ENCODE measurements around the gene TBC1D7.
A peak's percentile ranks its signal among the peaks of the same experiment; 100 is the strongest.

TBC1D7 gene

GRCh38 chr6:13328076-13328874, at the start of gene TBC1D7:
TSS of gene TBC1D7 (minus strand) at chr6:13328537. CDS start at chr6:13326898, 1,639 bp downstream.
- DNase-seq (ENCODE audit: low read depth in 2 of 2) = peak; percentile 91

- no peak for DNase-seq (ENCODE audit: low read depth in 2 of 2)
Measured at GRCh38 chr6:13377054-13377758, 48.9 kb upstream of the TBC1D7 start.

- peak; percentile 8 to 27 for DNase-seq (ENCODE audit: low read depth in 2 of 2)
Measured at GRCh38 chr6:13375360-13375878, 47.1 kb upstream of the TBC1D7 start.

GRCh38 chr6:13373919-13374318, 45.6 kb upstream of the TBC1D7 start:
- no peak for DNase-seq (ENCODE audit: low read depth in 2 of 2)

- no peak for DNase-seq (ENCODE audit: low read depth in 2 of 2)
Measured at GRCh38 chr6:13373488-13373886, 45.1 kb upstream of the TBC1D7 start.

DNA sequence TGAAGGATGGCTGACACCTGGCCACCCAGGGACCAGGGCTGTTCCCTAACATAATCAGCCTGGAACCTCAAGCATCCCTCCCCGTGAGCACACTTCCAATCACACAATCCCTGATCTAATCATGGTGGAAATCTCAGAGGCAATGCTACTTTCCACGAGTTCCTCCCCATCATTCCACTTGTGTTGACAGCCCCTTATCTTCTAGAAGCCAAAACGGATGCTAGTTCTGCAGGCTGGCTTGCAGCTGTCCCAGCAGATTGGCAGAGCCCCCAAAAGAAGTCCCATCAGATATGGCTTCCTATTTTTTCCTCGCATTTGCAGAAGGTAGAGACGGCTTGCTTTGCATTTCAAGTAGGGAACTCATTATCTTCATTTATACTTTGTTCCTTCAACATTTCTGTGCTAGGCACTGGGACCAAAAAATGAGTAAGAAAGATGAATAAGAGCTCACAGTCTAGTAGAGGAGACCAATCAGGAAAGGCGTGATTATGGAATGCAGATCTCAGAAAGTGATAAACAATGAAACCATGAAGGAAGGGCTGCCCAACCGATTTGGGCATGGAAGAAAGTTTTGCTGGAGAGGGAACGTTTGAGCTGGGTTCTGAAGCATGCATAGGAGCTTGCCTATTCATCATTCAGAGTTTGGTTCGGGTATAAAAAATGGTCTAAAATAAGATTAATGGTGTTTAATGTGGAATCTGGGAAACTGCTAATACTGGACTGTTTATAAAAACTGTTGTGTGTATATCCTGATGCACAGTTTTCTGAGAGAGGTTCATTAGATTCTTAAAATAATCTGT, 44.6 kb upstream of the TBC1D7 start:
- no peak for DNase-seq (ENCODE audit: low read depth in 2 of 2)

DNA sequence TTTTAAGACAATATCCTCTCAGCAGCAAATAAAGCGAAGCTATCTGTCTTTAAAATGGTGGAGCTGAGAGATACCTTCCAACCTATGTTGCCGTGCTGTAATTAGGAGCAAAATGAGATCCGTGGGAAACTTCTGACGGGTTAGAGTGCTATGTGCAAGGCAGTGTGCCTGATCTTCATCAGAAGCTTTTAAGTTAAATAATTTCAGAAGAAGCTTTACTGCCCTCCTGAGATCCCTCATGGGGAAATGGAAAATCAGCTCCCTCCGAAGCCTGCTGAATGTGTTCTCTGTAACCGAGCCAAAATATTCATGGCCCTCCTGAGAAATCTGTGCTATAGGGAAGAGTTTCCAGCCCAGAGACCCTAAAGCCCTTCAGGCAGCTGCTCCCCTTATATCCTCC, 43.7 kb upstream of the TBC1D7 start:
- no peak for DNase-seq (ENCODE audit: low read depth in 2 of 2)

GRCh38 chr6:13371421-13372072, 43.2 kb upstream of the TBC1D7 start:
- no peak for DNase-seq (ENCODE audit: low read depth in 2 of 2)

GRCh38 chr6:13370623-13371022, 42.3 kb upstream of the TBC1D7 start:
- no peak for DNase-seq (ENCODE audit: low read depth in 2 of 2)

- no peak for DNase-seq (ENCODE audit: low read depth in 2 of 2)
Measured at GRCh38 chr6:13369591-13369990, 41.3 kb upstream of the TBC1D7 start.

- no peak for DNase-seq (ENCODE audit: low read depth in 2 of 2)
Measured at GRCh38 chr6:13368731-13369115, 40.4 kb upstream of the TBC1D7 start.

GRCh38 chr6:13368079-13368730, 39.9 kb upstream of the TBC1D7 start:
- DNase-seq (ENCODE audit: low read depth in 2 of 2) = no peak

DNA sequence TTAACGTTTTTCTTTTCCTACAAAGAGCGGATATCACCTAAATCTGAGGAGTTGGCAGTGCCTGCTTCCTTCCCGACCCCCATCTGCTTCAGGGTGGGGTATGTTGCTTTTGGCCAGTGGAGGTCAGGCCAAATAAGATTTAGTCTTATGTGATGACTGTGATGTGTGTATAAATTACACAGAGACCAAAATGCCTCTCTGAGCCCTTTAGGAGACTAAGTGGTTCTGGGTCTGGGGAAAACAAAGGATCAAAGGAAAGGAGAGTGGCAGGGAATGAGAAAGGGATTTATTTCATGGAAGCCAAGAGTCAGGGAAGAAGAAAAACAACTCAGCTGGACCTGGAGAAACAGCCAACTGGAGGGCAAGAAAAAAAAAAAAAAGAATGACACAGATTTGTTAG, 39.1 kb upstream of the TBC1D7 start:
- no peak for DNase-seq (ENCODE audit: low read depth in 2 of 2)

GRCh38 chr6:13365320-13365719, 37.0 kb upstream of the TBC1D7 start:
- DNase-seq (ENCODE audit: low read depth in 2 of 2) = no peak

GRCh38 chr6:13364842-13365241, 36.5 kb upstream of the TBC1D7 start:
- no peak for DNase-seq (ENCODE audit: low read depth in 2 of 2)

DNA sequence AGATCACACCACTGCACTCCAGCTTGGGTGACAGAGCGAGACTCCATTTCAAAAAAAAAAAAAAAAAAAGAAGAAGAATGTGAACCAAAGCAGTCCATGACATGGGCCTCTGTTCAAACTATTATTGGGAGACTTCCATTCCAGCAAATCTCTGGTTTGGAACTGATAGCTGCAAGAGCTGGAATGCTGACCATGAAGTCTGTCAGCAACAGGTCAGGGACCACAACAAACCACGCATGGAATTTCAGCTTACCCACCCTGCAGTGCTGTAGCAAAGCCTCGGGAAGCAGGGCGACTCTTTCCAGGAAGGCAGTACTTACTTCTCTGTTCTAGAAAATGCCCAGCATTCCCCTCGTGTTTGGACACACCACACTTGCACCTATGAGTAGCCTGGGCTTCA, 34.1 kb upstream of the TBC1D7 start:
- no peak for DNase-seq (ENCODE audit: low read depth in 2 of 2)

- DNase-seq (ENCODE audit: low read depth in 2 of 2) = no peak
Measured at GRCh38 chr6:13360671-13361540, 32.6 kb upstream of the TBC1D7 start.

DNA sequence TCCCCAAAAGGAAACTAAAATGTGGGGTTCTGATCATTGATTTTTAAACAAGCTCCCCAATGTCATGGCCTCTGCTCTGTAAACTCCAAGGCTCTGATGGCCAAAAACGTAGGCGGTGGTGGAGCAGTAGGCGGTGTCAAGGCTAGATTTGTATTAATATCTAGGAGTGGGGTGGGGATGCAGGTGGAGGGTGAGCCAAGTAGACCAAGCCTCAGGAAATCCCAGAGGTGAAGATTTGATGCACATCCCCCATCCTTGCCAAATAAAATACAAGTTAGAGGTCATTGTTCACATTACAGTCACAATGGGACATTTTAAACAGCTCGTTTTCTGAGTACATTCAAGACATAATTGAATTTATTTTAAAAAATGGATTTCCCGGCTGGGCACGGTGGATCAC, 30.9 kb upstream of the TBC1D7 start:
- DNase-seq (ENCODE audit: low read depth in 2 of 2) = no peak

DNA sequence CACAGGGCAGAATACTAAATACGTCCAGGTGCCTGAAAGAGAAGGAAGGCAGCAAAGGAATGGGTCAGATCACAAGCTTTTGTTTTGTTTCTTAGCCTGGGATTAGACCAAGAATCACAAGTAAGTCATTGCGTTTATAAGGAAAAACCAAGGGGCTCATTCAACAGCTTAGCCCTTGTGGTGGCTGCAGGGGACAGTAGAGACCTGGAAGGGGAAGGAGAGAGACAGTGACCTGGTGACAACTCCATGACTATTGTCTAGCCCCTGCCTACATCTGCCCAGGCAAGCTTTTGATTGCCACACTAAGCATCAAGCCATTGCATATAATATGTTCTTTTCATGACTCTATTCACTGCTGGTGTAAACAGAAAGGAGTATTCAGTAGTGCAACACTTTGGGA, 30.2 kb upstream of the TBC1D7 start:
- DNase-seq (ENCODE audit: low read depth in 2 of 2) = no peak

DNA sequence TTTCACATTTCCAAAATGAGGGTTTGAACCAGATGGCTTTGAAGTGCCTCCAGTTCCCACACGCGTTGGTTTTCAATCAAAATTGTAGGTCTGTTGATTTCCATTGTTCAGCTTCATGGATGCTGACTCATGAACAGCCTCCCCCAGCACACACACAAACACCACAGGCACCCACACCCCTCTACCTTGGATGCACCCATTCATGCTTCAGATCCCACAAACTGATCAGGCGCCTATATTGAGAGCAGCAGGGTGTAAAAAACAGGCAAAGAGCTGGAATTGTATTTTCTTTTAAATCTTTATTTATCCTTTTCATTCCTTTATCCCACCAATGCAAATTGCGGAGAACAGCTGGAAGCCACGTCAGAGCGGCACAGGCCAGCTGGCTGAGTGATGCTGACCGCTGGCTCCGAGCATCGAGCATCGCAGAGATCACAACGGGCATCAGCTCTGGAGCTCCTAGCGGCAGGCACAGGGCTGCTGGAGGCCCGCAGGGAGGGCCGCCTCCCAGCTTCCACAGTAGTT, 29.3 kb upstream of the TBC1D7 start:
- no peak for DNase-seq (ENCODE audit: low read depth in 2 of 2)

Measured in stimulated activated CD4-positive, alpha-beta T cell treated with anti-CD3 and anti-CD28 coated beads, Interleukin-1b, Interleukin-23, amount 100 ng/mL, for 4 hours (primary cell).